HEK293 (cell line): Measurements from ENCODE around the gene PSMD6.

Experiments
- CTCF ChIP-seq: fragments of 450-650 bp; formaldehyde crosslinking; IDR thresholded peaks from 2 replicates; pipeline ENCODE4 v1.5.1; 2016; ENCODE audit warnings: missing biosample characterization, missing genetic modification characterization
- HOXD13 ChIP-seq: sonication (generic); formaldehyde crosslinking; IDR thresholded peaks from 2 replicates; pipeline ENCODE4 v1.8.0; 2022; ENCODE audit warnings: missing genetic modification reagents, borderline replicate concordance
- YY1 ChIP-seq: fragments of 450-650 bp; formaldehyde crosslinking; IDR thresholded peaks from 2 replicates; pipeline ENCODE4 v1.5.1; 2018; ENCODE audit warnings: missing biosample characterization, missing genetic modification characterization
- ZNF214 ChIP-seq: fragments of 450-650 bp; formaldehyde crosslinking; IDR thresholded peaks from 2 replicates; pipeline ENCODE4 v1.5.1; 2017; ENCODE audit warnings: missing biosample characterization, mild to moderate bottlenecking, missing genetic modification characterization, borderline replicate concordance
- ZNF354C ChIP-seq: fragments of 450-650 bp; formaldehyde crosslinking; IDR thresholded peaks from 2 replicates; pipeline ENCODE4 v1.5.1; 2016; ENCODE audit warnings: missing biosample characterization, missing genetic modification characterization, low read depth, borderline replicate concordance
- ZNF561 ChIP-seq: fragments of 450-650 bp; IDR thresholded peaks from 2 replicates; pipeline ENCODE4 v1.5.1; 2018; ENCODE audit warnings: missing biosample characterization, missing genetic modification characterization, borderline replicate concordance
- ZNF623 ChIP-seq: fragments of 450-650 bp; formaldehyde crosslinking; IDR thresholded peaks from 2 replicates; pipeline ENCODE4 v1.5.1; 2016; ENCODE audit warnings: missing biosample characterization, missing genetic modification characterization

GRCh38 chr3:64064804-64065203, 41.5 kb upstream of the PSMD6 start:
- TF ChIP-seq ZNF561 (tag by site-specific recombination) (no peak), CTCF (tag by site-specific recombination) (no peak), ZNF214 (tag by site-specific recombination) (no peak), YY1 (tag by site-specific recombination) (no peak), HOXD13 (no peak), ZNF623 (tag by site-specific recombination) (no peak), ZNF354C (tag by site-specific recombination) (no peak)
